Keratinocyte (primary cell): ENCODE data around the gene SCFD2. TPM values are rescaled to one million over a fixed set of nuclear protein-coding genes. Genes with fewer than 3 reads are reported as not detected.
A peak's percentile ranks its signal among the peaks of the same experiment; 100 is the strongest.

Source experiments
- DNase-seq: peaks from one replicate; pipeline ENCODE4 v3.0.0-alpha.2; 2011; ENCODE audit warnings: low read depth, missing footprints, low spot score
- FAIRE-seq: peaks from 2 replicates; lab custom pipeline; 2011; peaks lifted over from hg19 to GRCh38; lab: Jason Lieb, UNC
- H2AFZ ChIP-seq: 2 replicates; pipeline ENCODE4 v1.6.0; 2012; ENCODE audit warnings: low read length, control low read depth, inconsistent platforms; ENCODE audit not compliant: control insufficient read depth
- H3K27ac ChIP-seq: 2 replicates; pipeline ENCODE4 v1.5.1; 2011; ENCODE audit warnings: low read length; ENCODE audit not compliant: control insufficient read depth, insufficient read depth
- H3K27me3 ChIP-seq: 3 replicates; pipeline ENCODE4 v1.6.0; 2011; ENCODE audit warnings: low read length; ENCODE audit not compliant: control insufficient read depth, insufficient read depth; ENCODE audit errors: extremely low read depth
- H3K36me3 ChIP-seq, 2 experiments: 2 replicates in 1 of 2; 3 replicates in 1 of 2; pipeline ENCODE4 v1.5.1; 2011; ENCODE audit warnings: low read length in 2 of 2, mild to moderate bottlenecking in 1 of 2; ENCODE audit not compliant: control insufficient read depth in 2 of 2, insufficient read depth in 2 of 2; ENCODE audit errors: extremely low read depth in 1 of 2
- H3K4me1 ChIP-seq: 3 replicates; pipeline ENCODE4 v1.5.1; 2011; ENCODE audit warnings: low read length; ENCODE audit not compliant: control insufficient read depth, insufficient read depth; ENCODE audit errors: extremely low read depth
- H3K4me2 ChIP-seq: 3 replicates; pipeline ENCODE4 v1.6.0; 2011; ENCODE audit warnings: low read depth, low read length; ENCODE audit not compliant: control insufficient read depth, insufficient read depth; ENCODE audit errors: extremely low read depth
- H3K4me3 ChIP-seq, 3 experiments: fragments of 200-600 bp in 1 of 3; sonication (generic) in 1 of 3; 2 replicates in 2 of 3; 3 replicates in 1 of 3; pipeline ENCODE4 v1.5.1; 2011 to 2016; ENCODE audit warnings: low read length in 3 of 3, mild to moderate bottlenecking in 3 of 3, control low read depth in 2 of 3, inconsistent platforms in 1 of 3, low read depth in 1 of 3, mixed read lengths in 1 of 3, mixed run types in 1 of 3, moderate library complexity in 1 of 3; ENCODE audit not compliant: control insufficient read depth in 2 of 3, insufficient read depth in 2 of 3; ENCODE audit errors: extremely low read depth in 1 of 3
- H3K79me2 ChIP-seq: 2 replicates; pipeline ENCODE4 v1.6.0; 2012; ENCODE audit warnings: low read length; ENCODE audit not compliant: control insufficient read depth, insufficient read depth
- H3K9ac ChIP-seq: 3 replicates; pipeline ENCODE4 v1.6.0; 2011; ENCODE audit warnings: low read length; ENCODE audit not compliant: control insufficient read depth, insufficient read depth; ENCODE audit errors: extremely low read depth
- H3K9me1 ChIP-seq: 3 replicates; pipeline ENCODE4 v1.6.0; 2011; ENCODE audit warnings: low read length; ENCODE audit not compliant: control insufficient read depth, insufficient read depth; ENCODE audit errors: extremely low read depth
- H3K9me3 ChIP-seq: 2 replicates; pipeline ENCODE4 v1.5.1; 2012; ENCODE audit warnings: low read depth, low read length; ENCODE audit not compliant: control insufficient read depth
- H4K20me1 ChIP-seq: 3 replicates; pipeline ENCODE4 v1.6.0; 2011; ENCODE audit warnings: low read length; ENCODE audit not compliant: control insufficient read depth, insufficient read depth; ENCODE audit errors: extremely low read depth
- CTCF ChIP-seq, 3 experiments: IDR thresholded peaks in 1 of 3; conservative IDR thresholded peaks in 1 of 3; optimal IDR thresholded peaks in 1 of 3; 2 replicates in 2 of 3; 3 replicates in 1 of 3; pipeline versions ENCODE3 to v1.5.1; 2011; ENCODE audit warnings: low read length in 3 of 3, mild to moderate bottlenecking in 3 of 3, moderate library complexity in 2 of 3, control low read depth in 1 of 3, inconsistent platforms in 1 of 3; ENCODE audit not compliant: insufficient read depth in 2 of 3; ENCODE audit errors: extremely low read depth in 1 of 3
- EZH2 ChIP-seq: IDR thresholded peaks from one replicate; pipeline ENCODE4 v1.6.1; 2012; ENCODE audit warnings: inconsistent platforms, mild to moderate bottlenecking, low read length, moderate library complexity
- dilution Hi-C: fragments of 300-500 bp; cut with MboI; formaldehyde crosslinking; loops from one replicate; pipeline ENCODE4 v1.7.0; 2020; ENCODE audit warnings: low sequenced_read_pairs; ENCODE audit not compliant: extremely low pct_ligation_motif_present
- polyA plus RNA-seq, 5 experiments: library from polyadenylated mRNA; depleted of rRNA in 3 of 5; stranded (reverse) in 3 of 5; stranded (forward) in 1 of 5; unstranded in 1 of 5; fragments of >200 nt; gene quantifications; 1 replicate in 1 of 5; 2 replicates in 3 of 5; 3 replicates in 1 of 5; pipeline versions ENCODE4 v1.2.1 to v1.2.3, GENCODE V29; 2011 to 2012; ENCODE audit warnings: missing spikeins in 2 of 5, low read depth in 1 of 5, low replicate concordance in 1 of 5

The SCFD2 gene
- polyA plus RNA-seq, 1 donor (not counting 4 experiments of a cell fraction or from before 2014, with no cell fraction given): 13.9 TPM

- dilution Hi-C loops: no loop called here
- peaks cover 31% of the 10 kb centered on the region for H3K4me1 ChIP-seq
- H3K4me2 ChIP-seq: peak overlapping the region; percentile 53
- DNase-seq (no peak), FAIRE-seq (peak; percentile 39)
- H3K9ac ChIP-seq: no peak overlapping the region
- peak overlapping the region in 1 of 3 experiments; percentile 2 for H3K4me3 ChIP-seq
- H3K36me3 ChIP-seq: no peaks in the 10 kb centered on the region
- H3K9me3 ChIP-seq: no peaks in the 10 kb centered on the region
- H3K9me1 ChIP-seq: no peaks in the 10 kb centered on the region
- no peaks in the 10 kb centered on the region for H3K27me3 ChIP-seq
- peak overlapping the region; percentile 32 for H2AFZ ChIP-seq
- no peaks in the 10 kb centered on the region for H4K20me1 ChIP-seq
- TF ChIP-seq CTCF (optimal IDR thresholded peaks at IDR 0.05 in 1 of 3, IDR thresholded peaks at IDR 0.05 in 1 of 3, conservative IDR thresholded peaks at IDR 0.05 in 1 of 3; ENCODE audit: extremely low read depth in 1 of 3, insufficient read depth in 2 of 3, low read length in 3 of 3): no peak
- TF ChIP-seq EZH2: no peak
- H3K79me2 ChIP-seq: no peaks in the 10 kb centered on the region
- peak overlapping the region; percentile 4 for H3K27ac ChIP-seq
Observed at GRCh38 chr4:53101191-53101581, 264.7 kb downstream of the SCFD2 start.

- H3K9ac ChIP-seq: no peak overlapping the region
- H2AFZ ChIP-seq: no peak overlapping the region
- H3K79me2 ChIP-seq: no peaks in the 10 kb centered on the region
- no peak for TF ChIP-seq EZH2
- no peak for TF ChIP-seq CTCF (optimal IDR thresholded peaks at IDR 0.05 in 1 of 3, IDR thresholded peaks at IDR 0.05 in 1 of 3, conservative IDR thresholded peaks at IDR 0.05 in 1 of 3; ENCODE audit: extremely low read depth in 1 of 3, insufficient read depth in 2 of 3, low read length in 3 of 3)
- peaks cover 31% of the 10 kb centered on the region for H3K4me1 ChIP-seq
- no peaks in the 10 kb centered on the region for H3K36me3 ChIP-seq
- H3K9me3 ChIP-seq: no peaks in the 10 kb centered on the region
- peak overlapping the region; percentile 53 for H3K4me2 ChIP-seq
- H3K27me3 ChIP-seq: no peaks in the 10 kb centered on the region
- no peaks in the 10 kb centered on the region for H4K20me1 ChIP-seq
- FAIRE-seq (no peak), DNase-seq (no peak)
- H3K9me1 ChIP-seq: no peaks in the 10 kb centered on the region
- H3K27ac ChIP-seq: peak overlapping the region; percentile 4
- no peak overlapping the region for H3K4me3 ChIP-seq
- dilution Hi-C loops: no loop called here
Observed at GRCh38 chr4:53100501-53101190, 265.2 kb downstream of the SCFD2 start.
